MM.1S (cell line): ENCODE results near the gene LIME1.

Source experiments
- DNase-seq: peaks from one replicate; pipeline ENCODE4 v3.0.0-alpha.2; 2015
- H2AFZ ChIP-seq: fragments of 300-600 bp; sonication (generic); 2 replicates; pipeline ENCODE4 v1.6.0; 2016; ENCODE audit warnings: antibody characterized with exemption, low read length
- H3F3A ChIP-seq: fragments of 300-600 bp; sonication (generic); 2 replicates; pipeline ENCODE4 v1.6.1; 2016; ENCODE audit warnings: mild to moderate bottlenecking, antibody characterized with exemption, low read length, moderate library complexity, mixed read lengths; ENCODE audit not compliant: insufficient read depth
- H3K27ac ChIP-seq: fragments of 300-600 bp; sonication (generic); 2 replicates; pipeline ENCODE4 v1.5.1; 2016; ENCODE audit warnings: mild to moderate bottlenecking, low read length
- H3K27me3 ChIP-seq: fragments of 300-600 bp; sonication (generic); replicated peaks from 2 replicates; pipeline ENCODE4 v1.6.0; 2016; ENCODE audit warnings: low read length; ENCODE audit not compliant: insufficient read depth
- H3K36me3 ChIP-seq: fragments of 300-600 bp; sonication (generic); replicated peaks from 2 replicates; pipeline ENCODE4 v1.6.1; 2016; ENCODE audit warnings: mild to moderate bottlenecking, low read length, mixed read lengths; ENCODE audit not compliant: insufficient read depth
- H3K4me1 ChIP-seq: fragments of 300-600 bp; sonication (generic); 2 replicates; pipeline ENCODE4 v1.6.1; 2016; ENCODE audit warnings: low read length, mixed read lengths
- H3K4me2 ChIP-seq: fragments of 300-600 bp; sonication (generic); 2 replicates; pipeline ENCODE4 v1.6.0; 2016; ENCODE audit warnings: low read depth, low read length
- H3K4me3 ChIP-seq: fragments of 300-600 bp; sonication (generic); 2 replicates; pipeline ENCODE4 v1.5.1; 2016; ENCODE audit warnings: low read length, mixed read lengths
- H3K79me2 ChIP-seq: fragments of 300-600 bp; sonication (generic); 2 replicates; pipeline ENCODE4 v1.6.1; 2016; ENCODE audit warnings: mixed run types, low read length, mixed read lengths
- H3K9ac ChIP-seq: fragments of 300-600 bp; sonication (generic); 2 replicates; pipeline ENCODE4 v1.6.1; 2016; ENCODE audit warnings: low read length, mixed read lengths
- H3K9me2 ChIP-seq: fragments of 300-600 bp; sonication (generic); replicated peaks from 2 replicates; pipeline ENCODE4 v1.6.1; 2016; ENCODE audit warnings: mild to moderate bottlenecking, low read length, mixed read lengths; ENCODE audit not compliant: insufficient read depth
- H3K9me3 ChIP-seq: fragments of 300-600 bp; sonication (generic); replicated peaks from 2 replicates; pipeline ENCODE4 v1.6.1; 2016; ENCODE audit warnings: mild to moderate bottlenecking, low read length, mixed read lengths; ENCODE audit not compliant: insufficient read depth
- H4K20me1 ChIP-seq: fragments of 300-600 bp; sonication (generic); 2 replicates; pipeline ENCODE4 v1.6.1; 2016; ENCODE audit warnings: mild to moderate bottlenecking, low read length, moderate library complexity, mixed read lengths; ENCODE audit not compliant: insufficient read depth
- EZH2 ChIP-seq: fragments of 300-600 bp; sonication (generic); optimal IDR thresholded peaks from 2 replicates; pipeline ENCODE3; 2017; ENCODE audit warnings: low read depth, mild to moderate bottlenecking, antibody characterized with exemption, low read length, mixed read lengths
- EZH2phosphoT487 ChIP-seq: fragments of 300-600 bp; sonication (generic); IDR thresholded peaks from 2 replicates; pipeline ENCODE4 v1.6.1; 2018; ENCODE audit warnings: antibody characterized with exemption, low read length
- TF ChIP-seq, protein P1 (sequence below): fragments of 300-600 bp; sonication (generic); IDR thresholded peaks from 2 replicates; pipeline ENCODE4 v1.5.1; 2016; ENCODE audit warnings: antibody characterized with exemption, low read length, mixed read lengths

LIME1 gene

DNA sequence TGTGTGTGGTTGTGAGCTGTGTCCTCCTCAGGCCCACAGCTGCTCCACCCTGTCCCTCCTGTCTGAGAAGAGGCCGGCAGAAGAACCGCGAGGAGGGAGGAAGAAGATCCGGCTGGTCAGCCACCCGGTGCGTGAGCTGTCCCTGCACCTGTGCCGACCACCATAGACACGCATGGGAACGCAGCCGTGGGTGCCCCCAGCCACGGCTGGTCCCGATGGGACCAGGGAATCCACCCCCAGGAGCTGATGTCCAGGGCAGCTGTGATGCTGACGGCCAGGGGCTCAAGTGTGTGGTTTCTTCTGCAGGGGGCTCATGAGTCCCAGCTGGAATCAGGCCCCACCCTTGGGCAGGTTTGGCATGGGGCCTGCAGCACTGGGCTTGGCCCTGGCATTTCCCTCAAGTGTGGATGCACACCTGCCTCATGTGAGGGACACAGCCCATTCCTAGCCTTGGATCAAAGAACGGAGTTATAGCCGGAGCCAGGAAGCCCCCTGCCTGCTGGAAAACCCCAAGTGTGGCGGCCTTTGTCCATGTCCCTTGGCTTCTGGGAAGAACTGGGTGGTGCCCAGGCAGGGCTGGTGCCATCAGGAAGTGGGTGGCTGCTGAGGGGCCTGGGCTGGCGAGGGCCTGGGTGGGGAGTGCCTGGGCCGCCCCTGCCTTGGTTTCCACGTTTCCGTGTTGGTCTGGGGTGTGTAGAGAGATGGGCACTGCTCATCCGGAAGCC is 44.6 kb upstream of the LIME1 start:
- Histone ChIP-seq H3K9me2 (no peaks in the 10 kb centered on the region), H3F3A (no peaks in the 10 kb centered on the region), H3K36me3 (no peaks in the 10 kb centered on the region), H3K4me3 (no peak overlapping the region), H3K9me3 (no peaks in the 10 kb centered on the region), H3K9ac (no peak overlapping the region), H2AFZ (no peak overlapping the region), H3K4me2 (no peak overlapping the region), H4K20me1 (no peaks in the 10 kb centered on the region), H3K4me1 (no peaks in the 10 kb centered on the region), H3K79me2 (no peaks in the 10 kb centered on the region), H3K27ac (no peak overlapping the region), H3K27me3 (no peaks in the 10 kb centered on the region)
- no peak for DNase-seq
- TF ChIP-seq EZH2phosphoT487 (no peak), EZH2 (no peak)
- TF ChIP-seq, protein P1, sequence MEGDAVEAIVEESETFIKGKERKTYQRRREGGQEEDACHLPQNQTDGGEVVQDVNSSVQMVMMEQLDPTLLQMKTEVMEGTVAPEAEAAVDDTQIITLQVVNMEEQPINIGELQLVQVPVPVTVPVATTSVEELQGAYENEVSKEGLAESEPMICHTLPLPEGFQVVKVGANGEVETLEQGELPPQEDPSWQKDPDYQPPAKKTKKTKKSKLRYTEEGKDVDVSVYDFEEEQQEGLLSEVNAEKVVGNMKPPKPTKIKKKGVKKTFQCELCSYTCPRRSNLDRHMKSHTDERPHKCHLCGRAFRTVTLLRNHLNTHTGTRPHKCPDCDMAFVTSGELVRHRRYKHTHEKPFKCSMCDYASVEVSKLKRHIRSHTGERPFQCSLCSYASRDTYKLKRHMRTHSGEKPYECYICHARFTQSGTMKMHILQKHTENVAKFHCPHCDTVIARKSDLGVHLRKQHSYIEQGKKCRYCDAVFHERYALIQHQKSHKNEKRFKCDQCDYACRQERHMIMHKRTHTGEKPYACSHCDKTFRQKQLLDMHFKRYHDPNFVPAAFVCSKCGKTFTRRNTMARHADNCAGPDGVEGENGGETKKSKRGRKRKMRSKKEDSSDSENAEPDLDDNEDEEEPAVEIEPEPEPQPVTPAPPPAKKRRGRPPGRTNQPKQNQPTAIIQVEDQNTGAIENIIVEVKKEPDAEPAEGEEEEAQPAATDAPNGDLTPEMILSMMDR: no peak

DNA sequence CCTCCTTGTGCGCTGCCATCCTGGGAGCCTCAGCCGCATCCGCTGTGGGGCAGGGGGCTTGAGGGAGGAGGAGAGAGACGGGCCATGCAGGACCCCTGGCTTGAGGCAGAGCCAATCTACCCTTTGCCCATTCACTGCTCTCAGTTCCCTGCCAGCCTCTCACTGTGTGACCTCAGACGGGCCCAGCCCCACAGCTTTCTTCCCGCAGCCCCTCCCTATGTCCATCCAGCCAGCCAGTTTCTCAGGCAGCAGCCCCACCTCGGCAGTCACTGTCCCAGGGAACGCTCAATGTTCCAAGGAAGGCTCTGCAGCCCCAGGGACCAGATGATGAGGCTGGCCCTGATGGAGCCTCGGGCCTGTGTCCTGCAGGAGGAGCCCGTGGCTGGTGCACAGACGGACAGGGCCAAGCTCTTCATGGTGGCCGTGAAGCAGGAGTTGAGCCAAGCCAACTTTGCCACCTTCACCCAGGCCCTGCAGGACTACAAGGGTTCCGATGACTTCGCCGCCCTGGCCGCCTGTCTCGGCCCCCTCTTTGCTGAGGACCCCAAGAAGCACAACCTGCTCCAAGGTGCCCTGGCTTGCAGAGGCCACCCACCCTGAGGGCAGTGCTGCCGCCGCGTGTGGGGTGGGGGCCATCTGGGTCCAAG is 43.9 kb upstream of the LIME1 start:
- H3K9ac ChIP-seq: no peak overlapping the region
- no peak overlapping the region for H3K4me2 ChIP-seq
- no peaks in the 10 kb centered on the region for H3K9me2 ChIP-seq
- H3K36me3 ChIP-seq: no peaks in the 10 kb centered on the region
- no peaks in the 10 kb centered on the region for H3F3A ChIP-seq
- H4K20me1 ChIP-seq: no peaks in the 10 kb centered on the region
- no peak overlapping the region for H3K27ac ChIP-seq
- H3K79me2 ChIP-seq: no peaks in the 10 kb centered on the region
- TF ChIP-seq EZH2 (no peak), EZH2phosphoT487 (no peak)
- TF ChIP-seq, protein P1: no peak
- no peak for DNase-seq
- H2AFZ ChIP-seq: no peak overlapping the region
- H3K4me3 ChIP-seq: no peak overlapping the region
- H3K4me1 ChIP-seq: no peaks in the 10 kb centered on the region
- no peaks in the 10 kb centered on the region for H3K9me3 ChIP-seq
- no peaks in the 10 kb centered on the region for H3K27me3 ChIP-seq

DNA sequence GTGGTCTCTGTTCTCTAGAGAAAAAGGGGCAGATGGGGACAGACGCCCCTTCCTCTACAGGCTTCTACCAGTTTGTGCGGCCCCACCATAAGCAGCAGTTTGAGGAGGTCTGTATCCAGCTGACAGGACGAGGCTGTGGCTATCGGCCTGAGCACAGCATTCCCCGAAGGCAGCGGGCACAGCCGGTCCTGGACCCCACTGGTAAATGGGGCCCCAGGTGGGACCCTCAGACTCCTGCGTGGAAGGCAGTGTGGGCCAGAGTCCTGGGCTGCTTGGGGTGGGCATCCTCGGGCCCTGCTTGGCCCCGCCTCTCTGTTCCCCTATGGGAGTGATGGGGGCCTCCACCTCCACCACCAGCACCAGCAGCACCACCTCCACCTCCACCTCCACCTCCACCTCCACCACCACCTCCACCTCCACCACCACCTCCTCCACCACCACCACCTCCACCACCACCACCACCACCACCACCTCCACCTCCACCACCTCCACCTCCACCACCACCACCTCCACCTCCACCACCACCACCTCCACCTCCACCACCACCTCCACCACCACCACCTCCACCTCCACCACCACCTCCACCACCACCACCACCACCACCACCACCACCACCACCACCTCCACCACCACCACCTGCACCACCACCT is 43.3 kb upstream of the LIME1 start:
- H3K9me2 ChIP-seq: no peaks in the 10 kb centered on the region
- no peak overlapping the region for H2AFZ ChIP-seq
- H3K4me3 ChIP-seq: no peak overlapping the region
- no peaks in the 10 kb centered on the region for H3F3A ChIP-seq
- H3K9me3 ChIP-seq: no peaks in the 10 kb centered on the region
- TF ChIP-seq, protein P1: no peak
- TF ChIP-seq EZH2 (no peak), EZH2phosphoT487 (no peak)
- no peaks in the 10 kb centered on the region for H3K79me2 ChIP-seq
- no peak overlapping the region for H3K4me2 ChIP-seq
- H3K9ac ChIP-seq: no peak overlapping the region
- no peaks in the 10 kb centered on the region for H4K20me1 ChIP-seq
- H3K27ac ChIP-seq: no peak overlapping the region
- no peaks in the 10 kb centered on the region for H3K36me3 ChIP-seq
- DNase-seq: no peak
- H3K27me3 ChIP-seq: no peaks in the 10 kb centered on the region
- H3K4me1 ChIP-seq: no peaks in the 10 kb centered on the region
